Effector memory CD8-positive, alpha-beta T cell (primary cell): ENCODE measurements around the gene TNNT2.

ENCODE experiments used
- ATAC-seq: fragments of 150-1000 bp; cut with Tn5 transposase; replicated peaks from 2 replicates; pipeline ENCODE4 v1.10.0; 2021; ENCODE audit warnings: mild to moderate bottlenecking, moderate library complexity
- DNase-seq, 3 experiments: peaks; one replicate each; pipeline ENCODE4 v3.0.0; 2021
- H3K27ac Mint-ChIP-seq, 2 donors: one replicate each; pipeline ENCODE4 v1.8.0; 2022; ENCODE audit warnings: mild to moderate bottlenecking in 2 of 2, mixed read lengths in 2 of 2, moderate library complexity in 2 of 2
- H3K27me3 Mint-ChIP-seq, 2 donors: one replicate each; pipeline ENCODE4 v1.8.0; 2022; ENCODE audit warnings: mixed read lengths in 2 of 2
- H3K36me3 Mint-ChIP-seq: one replicate; pipeline ENCODE4 v1.8.0; 2022; ENCODE audit warnings: mild to moderate bottlenecking, moderate library complexity, mixed read lengths; ENCODE audit not compliant: insufficient read depth
- H3K4me1 Mint-ChIP-seq, 2 donors: one replicate each; pipeline ENCODE4 v1.8.0; 2022; ENCODE audit warnings: low read depth in 2 of 2, mixed read lengths in 2 of 2
- H3K4me3 Mint-ChIP-seq, 2 donors: one replicate each; pipeline ENCODE4 v1.8.0; 2022; ENCODE audit warnings: mild to moderate bottlenecking in 2 of 2, mixed read lengths in 2 of 2, moderate library complexity in 2 of 2
- H3K9me3 Mint-ChIP-seq, 2 donors: one replicate each; pipeline ENCODE4 v1.8.0; 2022; ENCODE audit warnings: mixed read lengths in 2 of 2
- total RNA-seq, 9 experiments: gene quantifications; one replicate each; lab custom pipeline; 2026; lab: John Stamatoyannopoulos, UW

The TNNT2 gene
- 0 reads per million in 9 experiments for total RNA-seq

- peaks cover 0 to 2% of the 10 kb centered on the region in 2 donors for H3K4me1 Mint-ChIP-seq
- no peak within 1 kb of the TSS for H3K27ac Mint-ChIP-seq
- no peaks in the 10 kb centered on the region for H3K36me3 Mint-ChIP-seq
- H3K27me3 Mint-ChIP-seq = peaks cover 18 to 78% of the 10 kb centered on the region in 2 donors
- no peak for ATAC-seq
- H3K4me3 Mint-ChIP-seq = no peak within 1 kb of the TSS
- no peaks in the 10 kb centered on the region for H3K9me3 Mint-ChIP-seq
- no peak for DNase-seq
Measured at GRCh38 chr1:201377611-201378092, at the start of gene TNNT2. Gene TNNT2 (minus strand): TSS chr1:201377680. CDS start chr1:201373254, 4,426 bp downstream.

DNA sequence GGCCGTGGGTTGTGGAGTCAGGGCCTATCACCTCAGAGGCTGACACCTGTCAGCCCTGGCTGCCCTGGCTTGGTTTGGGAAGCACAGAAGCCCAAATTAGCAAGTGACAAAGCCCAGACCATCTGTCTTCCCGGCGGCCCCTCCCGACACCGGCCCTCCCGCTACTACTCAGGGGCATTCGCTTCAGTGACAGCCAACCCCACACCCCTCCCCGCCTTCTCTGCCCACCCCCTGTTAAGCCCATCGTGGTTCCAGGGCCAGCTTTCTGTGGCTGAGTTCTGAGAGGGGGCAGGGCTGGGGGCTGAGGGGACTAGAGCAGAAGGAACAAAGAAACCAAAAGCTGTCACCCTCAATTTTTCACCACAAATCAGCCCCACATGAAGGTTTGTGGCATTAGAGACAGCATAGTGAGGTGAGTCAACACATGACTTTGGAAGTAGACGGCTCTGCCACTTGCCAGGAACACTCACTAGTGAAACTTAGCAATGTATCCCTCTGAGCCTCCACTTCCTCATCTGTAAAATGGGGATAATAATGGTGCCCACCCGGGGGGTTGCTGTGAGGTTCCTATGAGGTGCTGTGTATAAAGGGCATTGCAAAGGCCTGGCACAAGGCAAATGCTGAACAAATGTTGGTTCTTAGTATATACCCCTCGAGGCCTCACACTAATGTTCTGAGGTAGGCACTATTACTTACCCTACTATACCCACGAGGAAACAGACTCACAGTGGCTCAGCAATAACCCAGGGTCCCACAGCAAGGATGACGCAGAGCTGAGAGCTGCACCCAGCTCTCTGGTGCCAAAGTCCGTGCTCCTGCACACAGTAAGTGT, 49.2 kb upstream of the TNNT2 start:
- H3K27me3 Mint-ChIP-seq = peaks cover 25 to 42% of the 10 kb centered on the region in 2 donors
- H3K27ac Mint-ChIP-seq = no peak overlapping the region
- H3K4me3 Mint-ChIP-seq = no peak overlapping the region
- no peaks in the 10 kb centered on the region for H3K9me3 Mint-ChIP-seq
- no peak for DNase-seq
- H3K4me1 Mint-ChIP-seq = peaks cover 0 to 1% of the 10 kb centered on the region in 2 donors
- H3K36me3 Mint-ChIP-seq = no peaks in the 10 kb centered on the region
- ATAC-seq = peak; percentile 36

GRCh38 chr1:201424146-201424545, 46.7 kb upstream of the TNNT2 start:
- Mint-ChIP-seq H3K36me3 (no peaks in the 10 kb centered on the region), H3K4me3 (no peak overlapping the region)

GRCh38 chr1:201423655-201424054, 46.2 kb upstream of the TNNT2 start:
- Mint-ChIP-seq H3K9me3 (no peaks in the 10 kb centered on the region), H3K4me3 (no peak overlapping the region), H3K27ac (no peak overlapping the region), H3K4me1 (peaks cover 0 to 1% of the 10 kb centered on the region in 2 donors), H3K36me3 (no peaks in the 10 kb centered on the region), H3K27me3 (peaks cover under 1 to 38% of the 10 kb centered on the region in 2 donors)
- ATAC-seq (no peak), DNase-seq (no peak)

More at GRCh38 chr1:201424146-201424545, 46.7 kb upstream of the TNNT2 start:
- Mint-ChIP-seq H3K4me1 (peaks cover 0 to 1% of the 10 kb centered on the region in 2 donors), H3K9me3 (no peaks in the 10 kb centered on the region), H3K27ac (no peak overlapping the region), H3K27me3 (peaks cover 5 to 38% of the 10 kb centered on the region in 2 donors)
- no peak for DNase-seq
- ATAC-seq = no peak

- peaks cover 7 to 40% of the 10 kb centered on the region in 2 donors for H3K27me3 Mint-ChIP-seq
- ATAC-seq (no peak), DNase-seq (no peak)
- no peaks in the 10 kb centered on the region for H3K36me3 Mint-ChIP-seq
- H3K9me3 Mint-ChIP-seq = no peaks in the 10 kb centered on the region
- no peak overlapping the region for H3K4me3 Mint-ChIP-seq
- H3K4me1 Mint-ChIP-seq = peaks cover 0 to 1% of the 10 kb centered on the region in 2 donors
- no peak overlapping the region for H3K27ac Mint-ChIP-seq
Measured at GRCh38 chr1:201422436-201423030, 45.1 kb upstream of the TNNT2 start.

DNA sequence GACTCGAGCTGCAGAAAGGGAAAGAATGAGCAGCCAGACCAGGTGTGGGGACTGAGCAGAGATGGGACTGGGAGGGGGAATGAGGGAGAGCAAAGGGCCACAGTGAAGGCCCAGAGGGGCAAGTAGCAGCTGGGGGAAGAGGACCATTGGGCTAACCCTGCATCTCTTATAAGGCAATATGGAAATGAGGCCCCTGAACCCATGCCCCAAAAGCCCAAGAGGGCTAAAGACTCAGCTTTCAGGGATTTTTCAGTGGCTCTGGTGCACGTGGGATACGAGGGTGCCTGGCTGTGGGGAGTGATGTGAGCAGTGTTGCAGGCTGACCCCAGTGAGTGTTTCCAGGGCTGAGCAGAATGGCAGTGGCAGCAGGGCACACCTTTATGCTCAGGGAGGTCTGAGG, 44.5 kb upstream of the TNNT2 start:
- H3K9me3 Mint-ChIP-seq = no peaks in the 10 kb centered on the region
- DNase-seq = no peak
- H3K27ac Mint-ChIP-seq = no peak overlapping the region
- ATAC-seq = no peak
- H3K4me3 Mint-ChIP-seq = no peak overlapping the region
- peaks cover 12 to 45% of the 10 kb centered on the region in 2 donors for H3K27me3 Mint-ChIP-seq
- H3K36me3 Mint-ChIP-seq = no peaks in the 10 kb centered on the region
- H3K4me1 Mint-ChIP-seq = peaks cover 0 to 1% of the 10 kb centered on the region in 2 donors

GRCh38 chr1:201421041-201421440, 43.6 kb upstream of the TNNT2 start:
- DNase-seq (no peak), ATAC-seq (no peak)
- peaks cover 21 to 55% of the 10 kb centered on the region in 2 donors for H3K27me3 Mint-ChIP-seq
- H3K9me3 Mint-ChIP-seq = no peaks in the 10 kb centered on the region
- no peak overlapping the region for H3K4me3 Mint-ChIP-seq
- peaks cover 0 to under 1% of the 10 kb centered on the region in 2 donors for H3K4me1 Mint-ChIP-seq
- no peaks in the 10 kb centered on the region for H3K36me3 Mint-ChIP-seq
- no peak overlapping the region for H3K27ac Mint-ChIP-seq

DNA sequence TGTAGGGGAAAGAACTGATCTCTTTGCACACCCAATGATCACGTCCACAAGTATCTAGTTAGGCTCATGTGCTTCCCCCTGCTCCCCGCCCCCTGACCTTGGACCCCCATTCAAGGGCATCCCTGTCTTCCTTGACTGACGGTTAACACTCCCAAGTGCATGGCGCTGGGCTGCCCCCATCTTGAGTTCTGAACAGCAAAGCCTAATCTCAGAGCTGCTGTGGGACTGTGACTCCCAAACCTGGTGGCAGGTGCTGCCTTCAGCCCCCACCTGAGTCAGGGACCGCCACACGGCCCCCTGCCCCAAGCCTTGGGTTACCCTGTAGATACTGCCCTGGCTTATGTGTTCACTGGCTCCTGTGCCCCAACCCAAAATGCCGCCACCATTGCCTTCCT, 43.1 kb upstream of the TNNT2 start:
- ATAC-seq = no peak
- no peaks in the 10 kb centered on the region for H3K4me1 Mint-ChIP-seq
- H3K4me3 Mint-ChIP-seq = no peak overlapping the region

GRCh38 chr1:201419746-201420607, 42.5 kb upstream of the TNNT2 start:
- Mint-ChIP-seq H3K36me3 (no peaks in the 10 kb centered on the region), H3K4me1 (no peaks in the 10 kb centered on the region), H3K27me3 (peaks cover 30 to 65% of the 10 kb centered on the region in 2 donors), H3K9me3 (no peaks in the 10 kb centered on the region), H3K27ac (no peak overlapping the region), H3K4me3 (no peak overlapping the region)
- no peak for DNase-seq
- no peak for ATAC-seq

More for the DNA sequence above, 43.1 kb upstream of the TNNT2 start:
- H3K27ac Mint-ChIP-seq = no peak overlapping the region
- no peaks in the 10 kb centered on the region for H3K36me3 Mint-ChIP-seq
- DNase-seq = no peak
- no peaks in the 10 kb centered on the region for H3K9me3 Mint-ChIP-seq
- H3K27me3 Mint-ChIP-seq = peaks cover 24 to 58% of the 10 kb centered on the region in 2 donors

DNA sequence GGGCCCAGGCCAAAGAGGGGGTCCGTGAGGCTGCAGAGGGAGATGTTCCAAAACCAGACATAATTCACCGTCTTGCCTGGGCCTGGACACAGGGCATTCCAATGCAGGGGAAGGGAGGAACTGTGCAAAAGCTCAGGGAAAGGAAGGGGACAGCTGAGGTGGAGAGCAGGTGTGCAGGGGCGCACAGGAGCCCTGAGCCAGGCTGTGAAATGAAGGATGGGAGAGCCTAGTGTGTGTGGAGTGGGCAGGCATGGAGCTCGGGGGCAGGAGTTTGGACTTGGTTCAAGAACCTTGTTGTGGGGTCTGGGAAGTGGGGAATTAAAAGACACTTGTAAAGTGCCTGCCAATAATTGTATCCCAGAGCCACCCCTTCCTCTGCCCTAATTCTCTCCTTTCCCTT, 41.8 kb upstream of the TNNT2 start:
- no peak for DNase-seq
- ATAC-seq = no peak

GRCh38 chr1:201418461-201418860, 41.0 kb upstream of the TNNT2 start:
- Mint-ChIP-seq H3K9me3 (no peaks in the 10 kb centered on the region), H3K36me3 (no peaks in the 10 kb centered on the region), H3K27ac (no peak overlapping the region), H3K27me3 (peaks cover 35 to 74% of the 10 kb centered on the region in 2 donors), H3K4me3 (no peak overlapping the region), H3K4me1 (no peaks in the 10 kb centered on the region)
- DNase-seq (no peak), ATAC-seq (no peak)

More for the DNA sequence above, 41.8 kb upstream of the TNNT2 start:
- H3K27ac Mint-ChIP-seq = no peak overlapping the region
- H3K4me1 Mint-ChIP-seq = no peaks in the 10 kb centered on the region
- no peak overlapping the region for H3K4me3 Mint-ChIP-seq
- H3K36me3 Mint-ChIP-seq = no peaks in the 10 kb centered on the region
- H3K9me3 Mint-ChIP-seq = no peaks in the 10 kb centered on the region
- peaks cover 35 to 72% of the 10 kb centered on the region in 2 donors for H3K27me3 Mint-ChIP-seq

GRCh38 chr1:201414051-201414738, 36.7 kb upstream of the TNNT2 start:
- no peak overlapping the region for H3K4me3 Mint-ChIP-seq
- H3K27me3 Mint-ChIP-seq = peaks cover 35 to 63% of the 10 kb centered on the region in 2 donors
- no peaks in the 10 kb centered on the region for H3K36me3 Mint-ChIP-seq
- ATAC-seq (no peak), DNase-seq (no peak)
- H3K9me3 Mint-ChIP-seq = no peaks in the 10 kb centered on the region
- no peaks in the 10 kb centered on the region for H3K4me1 Mint-ChIP-seq
- no peak overlapping the region for H3K27ac Mint-ChIP-seq
